Activated naive CD4-positive, alpha-beta T cell treated with Interleukin-2 at 50 U/mL for 16 hours (primary cell): Measurements from ENCODE around the gene IFT25.
"Not testable (repeated sequence)": the region's sequence is repeated elsewhere in the genome, so short reads cannot be mapped to it uniquely, and the experiment has no call there.

ENCODE experiments used
- DNase-seq: peaks from one replicate; pipeline ENCODE4 v3.0.0-alpha.2; 2020

IFT25 gene

GRCh38 chr1:53881853-53882252, 63.6 kb downstream of the IFT25 start:
- DNase-seq, result not testable (repeated sequence)

- DNase-seq, result no peak
Observed at GRCh38 chr1:53878492-53879105, 66.9 kb downstream of the IFT25 start.

GRCh38 chr1:53875150-53875549, 70.3 kb downstream of the IFT25 start:
- not testable (repeated sequence) for DNase-seq

- no peak for DNase-seq
Observed at GRCh38 chr1:53871773-53872484, 73.6 kb downstream of the IFT25 start.
